Panc1 (cell line): ENCODE measurements around the gene DNAJC5G.

Source experiments
- CTCF ChIP-seq: fragments of 450-650 bp; IDR thresholded peaks from 2 replicates; pipeline ENCODE4 v1.5.1; 2017; ENCODE audit warnings: mild to moderate bottlenecking
- POLR2AphosphoS5 ChIP-seq: IDR thresholded peaks from 2 replicates; pipeline ENCODE4 v1.6.1; 2012; ENCODE audit warnings: mild to moderate bottlenecking, low read depth, low read length, moderate library complexity

GRCh38 chr2:27241761-27242613 lies 33.2 kb upstream of the DNAJC5G start:
- TF ChIP-seq CTCF: no peak
- no peak for TF ChIP-seq POLR2AphosphoS5
